DOHH2 (cell line): ENCODE data around the gene ADAMTS2.

Experiments
- H3F3A ChIP-seq: fragments of 200-600 bp; sonication (generic), shearing (Covaris generic); 2 replicates; pipeline ENCODE4 v1.6.0; 2016; ENCODE audit warnings: antibody characterized with exemption, mild to moderate bottlenecking; ENCODE audit not compliant: control insufficient read depth, insufficient read depth
- H3K27ac ChIP-seq: fragments of 200-600 bp; sonication (generic); 2 replicates; pipeline ENCODE4 v1.5.1; 2014; ENCODE audit warnings: low read depth, mild to moderate bottlenecking, low read length, moderate library complexity
- H3K27me3 ChIP-seq: fragments of 200-600 bp; sonication (generic); 2 replicates; pipeline ENCODE4 v1.6.1; 2014; ENCODE audit warnings: mild to moderate bottlenecking, low read length, mixed read lengths; ENCODE audit not compliant: control insufficient read depth
- H3K36me3 ChIP-seq: fragments of 200-600 bp; sonication (generic); 2 replicates; pipeline ENCODE4 v1.6.1; 2014; ENCODE audit warnings: mild to moderate bottlenecking, low read length, moderate library complexity, mixed read lengths; ENCODE audit not compliant: control insufficient read depth
- H3K4me1 ChIP-seq: fragments of 200-600 bp; sonication (generic); 2 replicates; pipeline ENCODE4 v1.6.1; 2014; ENCODE audit warnings: mild to moderate bottlenecking, low read length, mixed read lengths; ENCODE audit not compliant: control insufficient read depth
- H3K4me2 ChIP-seq: fragments of 200-600 bp; sonication (generic); 2 replicates; pipeline ENCODE4 v1.6.0; 2014; ENCODE audit warnings: mild to moderate bottlenecking, low read length, moderate library complexity
- H3K4me3 ChIP-seq: fragments of 200-600 bp; sonication (generic); 2 replicates; pipeline ENCODE4 v1.5.1; 2014; ENCODE audit warnings: mild to moderate bottlenecking, low read length, mixed read lengths
- H3K79me2 ChIP-seq: fragments of 200-600 bp; sonication (generic); 2 replicates; pipeline ENCODE4 v1.6.1; 2014; ENCODE audit warnings: mild to moderate bottlenecking, low read length, mixed read lengths; ENCODE audit not compliant: control insufficient read depth
- H3K9me2 ChIP-seq: fragments of 200-600 bp; sonication (generic); replicated peaks from 2 replicates; pipeline ENCODE4 v1.6.1; 2014; ENCODE audit warnings: mild to moderate bottlenecking, low read length, mixed read lengths; ENCODE audit not compliant: control insufficient read depth
- H3K9me3 ChIP-seq: fragments of 200-600 bp; sonication (generic); 2 replicates; pipeline ENCODE4 v1.6.1; 2014; ENCODE audit warnings: antibody characterized with exemption, low read length, mixed read lengths; ENCODE audit not compliant: control insufficient read depth, insufficient read depth
- H4K20me1 ChIP-seq: fragments of 200-600 bp; sonication (generic); 2 replicates; pipeline ENCODE4 v1.6.0; 2014; ENCODE audit warnings: low read depth, mild to moderate bottlenecking, antibody characterized with exemption, low read length, moderate library complexity; ENCODE audit not compliant: control insufficient read depth, insufficient read depth
- EZH2phosphoT487 ChIP-seq: fragments of 200-600 bp; sonication (generic); IDR thresholded peaks from 2 replicates; pipeline ENCODE4 v1.6.1; 2017; ENCODE audit warnings: borderline replicate concordance, mild to moderate bottlenecking, antibody characterized with exemption, low read length, moderate library complexity, mixed read lengths
- TF ChIP-seq, protein P1 (sequence below): fragments of 200-600 bp; sonication (generic); IDR thresholded peaks from one replicate; pipeline ENCODE4 v1.5.1; 2014; ENCODE audit warnings: antibody characterized with exemption, mild to moderate bottlenecking, low read depth, low read length; ENCODE audit not compliant: poor library complexity, severe bottlenecking

The ADAMTS2 gene

GRCh38 chr5:179375831-179376365 lies 30.6 kb upstream of the ADAMTS2 start:
- H3K9me2 ChIP-seq = no peaks in the 10 kb centered on the region
- H3K36me3 ChIP-seq = no peaks in the 10 kb centered on the region
- no peak for TF ChIP-seq EZH2phosphoT487
- TF ChIP-seq, protein P1, sequence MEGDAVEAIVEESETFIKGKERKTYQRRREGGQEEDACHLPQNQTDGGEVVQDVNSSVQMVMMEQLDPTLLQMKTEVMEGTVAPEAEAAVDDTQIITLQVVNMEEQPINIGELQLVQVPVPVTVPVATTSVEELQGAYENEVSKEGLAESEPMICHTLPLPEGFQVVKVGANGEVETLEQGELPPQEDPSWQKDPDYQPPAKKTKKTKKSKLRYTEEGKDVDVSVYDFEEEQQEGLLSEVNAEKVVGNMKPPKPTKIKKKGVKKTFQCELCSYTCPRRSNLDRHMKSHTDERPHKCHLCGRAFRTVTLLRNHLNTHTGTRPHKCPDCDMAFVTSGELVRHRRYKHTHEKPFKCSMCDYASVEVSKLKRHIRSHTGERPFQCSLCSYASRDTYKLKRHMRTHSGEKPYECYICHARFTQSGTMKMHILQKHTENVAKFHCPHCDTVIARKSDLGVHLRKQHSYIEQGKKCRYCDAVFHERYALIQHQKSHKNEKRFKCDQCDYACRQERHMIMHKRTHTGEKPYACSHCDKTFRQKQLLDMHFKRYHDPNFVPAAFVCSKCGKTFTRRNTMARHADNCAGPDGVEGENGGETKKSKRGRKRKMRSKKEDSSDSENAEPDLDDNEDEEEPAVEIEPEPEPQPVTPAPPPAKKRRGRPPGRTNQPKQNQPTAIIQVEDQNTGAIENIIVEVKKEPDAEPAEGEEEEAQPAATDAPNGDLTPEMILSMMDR = no peak
- no peak overlapping the region for H3K4me2 ChIP-seq
- no peaks in the 10 kb centered on the region for H3K9me3 ChIP-seq
- H3K27me3 ChIP-seq = no peaks in the 10 kb centered on the region
- no peaks in the 10 kb centered on the region for H4K20me1 ChIP-seq
- no peaks in the 10 kb centered on the region for H3K79me2 ChIP-seq
- no peak overlapping the region for H3K4me3 ChIP-seq
- no peaks in the 10 kb centered on the region for H3F3A ChIP-seq
- no peaks in the 10 kb centered on the region for H3K4me1 ChIP-seq
- no peak overlapping the region for H3K27ac ChIP-seq

- Histone ChIP-seq H3K27me3 (no peaks in the 10 kb centered on the region), H3K27ac (no peak overlapping the region), H3K9me2 (no peaks in the 10 kb centered on the region)
These were observed 30.0 kb upstream of the ADAMTS2 start for GRCh38 chr5:179375236-179375685.

DNA sequence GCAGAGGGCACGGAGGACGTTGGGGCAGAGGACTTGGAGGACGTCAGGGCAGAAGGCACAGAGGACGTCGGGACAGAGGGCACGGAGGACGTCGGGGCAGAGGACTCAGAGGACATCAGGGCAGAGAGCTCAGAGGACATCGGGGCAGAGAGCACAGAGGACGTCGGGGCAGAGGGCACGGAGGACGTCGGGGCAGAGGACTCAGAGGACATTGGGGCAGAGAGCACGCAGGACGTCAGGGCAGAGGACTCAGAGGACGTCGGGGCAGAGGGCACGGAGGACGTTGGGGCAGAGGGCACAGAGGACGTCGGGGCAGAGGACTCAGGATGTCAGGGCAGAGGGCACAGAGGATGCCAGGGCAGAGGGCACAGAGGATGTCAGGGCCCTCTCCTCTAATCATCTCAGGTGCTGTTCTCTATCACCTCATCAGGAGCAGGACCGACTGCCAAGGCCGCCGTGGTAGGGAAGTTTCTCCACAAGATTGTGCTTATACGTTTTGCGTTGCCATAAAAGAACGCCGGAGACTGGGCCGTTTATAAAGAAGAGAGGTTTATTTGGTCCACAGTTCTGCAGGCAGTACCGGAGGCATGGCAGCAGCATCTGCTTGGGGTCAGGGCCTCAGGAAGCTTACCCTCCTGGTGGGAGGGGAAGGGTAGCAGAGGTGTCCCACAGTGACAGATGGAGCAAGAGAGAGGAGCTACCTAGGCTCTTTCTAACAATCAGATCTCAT lies 29.4 kb upstream of the ADAMTS2 start:
- Histone ChIP-seq H3K4me1 (no peaks in the 10 kb centered on the region), H3K79me2 (no peaks in the 10 kb centered on the region), H3K4me3 (no peak overlapping the region), H3K9me2 (no peaks in the 10 kb centered on the region), H3K4me2 (no peak overlapping the region), H3K9me3 (no peaks in the 10 kb centered on the region), H3K27me3 (no peaks in the 10 kb centered on the region), H4K20me1 (no peaks in the 10 kb centered on the region), H3K36me3 (no peaks in the 10 kb centered on the region), H3K27ac (no peak overlapping the region), H3F3A (no peaks in the 10 kb centered on the region)
- TF ChIP-seq, protein P1 = no peak
- TF ChIP-seq EZH2phosphoT487 = no peak

More at GRCh38 chr5:179375236-179375685, 30.0 kb upstream of the ADAMTS2 start:
- no peaks in the 10 kb centered on the region for H3K4me1 ChIP-seq
- H3K36me3 ChIP-seq = no peaks in the 10 kb centered on the region
- H3F3A ChIP-seq = no peaks in the 10 kb centered on the region
- H4K20me1 ChIP-seq = no peaks in the 10 kb centered on the region
- TF ChIP-seq, protein P1 = no peak
- TF ChIP-seq EZH2phosphoT487 = no peak
- H3K79me2 ChIP-seq = no peaks in the 10 kb centered on the region
- no peaks in the 10 kb centered on the region for H3K9me3 ChIP-seq
- H3K4me3 ChIP-seq = no peak overlapping the region
- no peak overlapping the region for H3K4me2 ChIP-seq
